Posterior vena cava (tissue), 2 donors: ENCODE measurements around the gene EHHADH. TPM values are rescaled to one million over a fixed set of nuclear protein-coding genes. Genes with fewer than 3 reads are reported as not detected.

ENCODE experiments used
- DNase-seq: peaks from one replicate; pipeline ENCODE4 v3.0.0-alpha.2; 2020; ENCODE audit warnings: low spot score
- intact Hi-C, 2 donors: fragments of 100-400 bp; cut with DNase I; formaldehyde crosslinking; loops; one replicate each; pipeline versions ENCODE4 v1.14.1 to v1.14.2; 2022 to 2023
- microRNA-seq, 2 donors: library from miRNA; unstranded; fragments of <30 nt; microRNA quantifications; one replicate each; pipeline ENCODE4 v1.2.0, GENCODE V29; 2020 to 2021; ENCODE audit warnings: borderline microRNAs expressed in 2 of 2
- total RNA-seq, 2 donors: library from RNA; stranded (reverse); fragmentation: NEBNext Ultra II Directional; extraction: Animal tissue kit (Norgen Biotek cat#: 25700); gene quantifications; one replicate each; pipeline ENCODE4 v1.2.1, GENCODE V29; 2021
- donor health status: DM: yes; HTN: yes; CAD: no.
- donor health status: DM: yes; HTN: yes; CAD: no.

Gene EHHADH
- total RNA-seq, 2 donors from 2014 or later, result 3.1 to 4.1 TPM

- intact Hi-C loops, result no loop called here
- DNase-seq, result no peak
These were observed 100.6 kb downstream of the EHHADH start for GRCh38 chr3:185153171-185153771.

GRCh38 chr3:185152410-185153170 is 101.3 kb downstream of the EHHADH start, which contains the start of gene C3orf70:
TSS of gene C3orf70 (minus strand) at chr3:185153060. CDS start at chr3:185152823, 237 bp downstream.
- DNase-seq, result peak; percentile 92
- intact Hi-C loops, result no loop called here

- intact Hi-C loops, result no loop called here
These were observed 101.9 kb downstream of the EHHADH start for GRCh38 chr3:185151964-185152409.

GRCh38 chr3:185151101-185151963 is 102.5 kb downstream of the EHHADH start:
- no peak for DNase-seq
- intact Hi-C loops, result no loop called here

More at GRCh38 chr3:185151964-185152409, 101.9 kb downstream of the EHHADH start:
- DNase-seq, result no peak

GRCh38 chr3:185150561-185150960 is 103.3 kb downstream of the EHHADH start:
- intact Hi-C loops, result no loop called here

GRCh38 chr3:185149591-185149990 is 104.3 kb downstream of the EHHADH start:
- no peak for DNase-seq
- intact Hi-C loops, result no loop called here

More at GRCh38 chr3:185150561-185150960, 103.3 kb downstream of the EHHADH start:
- no peak for DNase-seq

- DNase-seq, result no peak
- intact Hi-C loops, result no loop called here
These were observed 108.3 kb downstream of the EHHADH start for GRCh38 chr3:185145511-185145910.

GRCh38 chr3:185144784-185145183 is 109.1 kb downstream of the EHHADH start:
- no peak for DNase-seq
- intact Hi-C loops, result no loop called here

Small RNAs within 50 kb of the gene (microRNA-seq; reads per million reads assigned to microRNA genes)
- 0 to 0.32 reads per million in 2 donors for gene MIR5588

Other genes starting within 250 kb of the EHHADH start
- gene C3orf70, start 101.0 kb downstream of the EHHADH start, total RNA-seq, result 10 to 100 TPM; 38.5 to 46.1 TPM
- 10 to 100 TPM; 20.7 to 24.7 TPM for gene MAP3K13, start 109.1 kb upstream of the EHHADH start, total RNA-seq
- gene TMEM41A, start 245.0 kb upstream of the EHHADH start, total RNA-seq, result 1 to 10 TPM; 9.6 TPM